Pancreas (tissue), 10 donors: ENCODE measurements around the gene BCL2. TPM values are rescaled to one million over a fixed set of nuclear protein-coding genes. Genes with fewer than 3 reads are reported as not detected.

Source experiments
- ATAC-seq, 4 donors: fragments of 200-7000 bp; cut with Tn5 transposase; one replicate each; pipeline versions ENCODE4 v1.8.0 to v1.9.1; 2020; ENCODE audit warnings: mild to moderate bottlenecking in 4 of 4, moderate library complexity in 4 of 4
- DNase-seq, 6 donors: peaks; one replicate each; pipeline ENCODE4 v3.0.0-alpha.2; 2020
- FAIRE-seq: peaks from 2 replicates; lab custom pipeline; 2012; peaks lifted over from hg19 to GRCh38; lab: Jason Lieb, UNC
- H3K27ac ChIP-seq, 4 donors: fragments of 200-600 bp; sonication (generic); 1 replicate in 3 of 4; 2 replicates in 1 of 4; pipeline versions ENCODE4 v1.5.0 to v1.8.0; 2020
- H3K27me3 ChIP-seq, 4 donors: fragments of 200-600 bp; one replicate each; pipeline ENCODE4 v1.8.0; 2021
- H3K36me3 ChIP-seq, 3 donors: fragments of 200-600 bp; sonication (generic) in 1 of 3; one replicate each; pipeline versions ENCODE4 v1.5.0 to v1.8.0; 2020 to 2021
- H3K4me1 ChIP-seq, 3 donors: fragments of 200-600 bp; one replicate each; pipeline ENCODE4 v1.8.0; 2021
- H3K4me3 ChIP-seq, 4 donors: fragments of 200-600 bp; sonication (generic) in 2 of 4; one replicate each; pipeline versions ENCODE4 v1.5.0 to v1.8.0; 2020 to 2021
- H3K9me3 ChIP-seq, 4 donors: fragments of 200-600 bp; one replicate each; pipeline ENCODE4 v1.8.0; 2021
- WGBS, 2 donors: extraction: QIAGEN DNeasy Blood & Tissue Kit; methylation state at CpG; one replicate each; pipeline ENCODE4 v1.1.7; 2013; 5-methylcytosine and 5-hydroxymethylcytosine counted together
- intact Hi-C, 3 donors: fragments of 100-400 bp; cut with DNase I; formaldehyde crosslinking; loops; one replicate each; pipeline versions ENCODE4 v1.11.1 to v1.14.2; 2022
- polyA plus RNA-seq, 2 donors: library from polyadenylated mRNA; stranded (reverse); fragments of 200-250 nt; gene quantifications; one replicate each; pipeline ENCODE4 v1.2.3, GENCODE V29; 2013
- total RNA-seq, 6 donors: library from RNA; stranded (reverse); fragmentation: NEBNext Ultra II Directional in 4 of 6; extraction: Animal tissue kit (Norgen Biotek cat#: 25700) in 4 of 6; gene quantifications; one replicate each; pipeline versions ENCODE4 v1.2.1 to v1.2.4, GENCODE V29; 2021 to 2023
- TF ChIP-seq, protein P1 (sequence below), 4 donors: fragments of 200-600 bp; sonication (generic) in 3 of 4; IDR thresholded peaks; one replicate each; pipeline versions ENCODE4 v1.5.0 to v1.8.0; 2021; ENCODE audit warnings: antibody characterized with exemption in 4 of 4
- donor health status: healthy with polysubstance abuse.
- donor health status: DM: no; HTN: no; CAD: no; lungs with moderate emphysema.
- donor health status: DM: no; HTN: no; CAD: no.
- donor health status: control.
- donor health status: control.
- donor health status: Bipolar disorder and iron deficiency.
- donor health status: DM: yes; HTN: yes; CAD: no.
- donor health status: DM: no; HTN: no; CAD: no.
- donor health status: DM: no; HTN: no; CAD: no.
- donor health status: DM: yes; HTN: yes; CAD: no.

Gene BCL2
- total and polyA plus RNA-seq, 8 donors = 1.9 to 9.0 (median 4.2) TPM

DNA sequence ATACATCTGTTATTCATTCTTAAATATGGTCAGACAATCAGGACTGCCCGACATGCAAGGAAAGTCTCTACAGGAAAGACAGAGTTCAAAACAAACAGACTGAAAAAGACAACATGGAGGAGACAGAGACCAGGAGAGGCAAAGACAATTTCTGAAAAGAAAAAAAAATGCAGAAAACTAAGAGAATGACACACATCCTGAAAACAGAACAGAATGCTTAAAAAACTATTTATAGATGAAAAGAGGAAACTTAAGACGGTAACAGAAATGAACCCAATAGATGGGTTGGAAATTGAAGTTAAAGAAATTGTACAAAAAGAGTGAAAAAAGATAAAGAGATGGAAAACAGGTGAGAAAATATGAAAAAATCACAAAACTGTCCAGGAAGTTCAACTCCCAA lies 95.7 kb downstream of the BCL2 start:
- Histone ChIP-seq H3K27me3 (no peaks in the 10 kb centered on the region), H3K27ac (no peak overlapping the region), H3K4me3 (no peak overlapping the region), H3K4me1 (no peaks in the 10 kb centered on the region), H3K9me3 (no peaks in the 10 kb centered on the region), H3K36me3 (no peaks in the 10 kb centered on the region)
- 82 to 90% methylated on average over 2 of the region's 2 CpGs for WGBS, 2 donors
- intact Hi-C loops = no loop called here
- FAIRE-seq = no peak
- DNase-seq = no peak
- TF ChIP-seq, protein P1, sequence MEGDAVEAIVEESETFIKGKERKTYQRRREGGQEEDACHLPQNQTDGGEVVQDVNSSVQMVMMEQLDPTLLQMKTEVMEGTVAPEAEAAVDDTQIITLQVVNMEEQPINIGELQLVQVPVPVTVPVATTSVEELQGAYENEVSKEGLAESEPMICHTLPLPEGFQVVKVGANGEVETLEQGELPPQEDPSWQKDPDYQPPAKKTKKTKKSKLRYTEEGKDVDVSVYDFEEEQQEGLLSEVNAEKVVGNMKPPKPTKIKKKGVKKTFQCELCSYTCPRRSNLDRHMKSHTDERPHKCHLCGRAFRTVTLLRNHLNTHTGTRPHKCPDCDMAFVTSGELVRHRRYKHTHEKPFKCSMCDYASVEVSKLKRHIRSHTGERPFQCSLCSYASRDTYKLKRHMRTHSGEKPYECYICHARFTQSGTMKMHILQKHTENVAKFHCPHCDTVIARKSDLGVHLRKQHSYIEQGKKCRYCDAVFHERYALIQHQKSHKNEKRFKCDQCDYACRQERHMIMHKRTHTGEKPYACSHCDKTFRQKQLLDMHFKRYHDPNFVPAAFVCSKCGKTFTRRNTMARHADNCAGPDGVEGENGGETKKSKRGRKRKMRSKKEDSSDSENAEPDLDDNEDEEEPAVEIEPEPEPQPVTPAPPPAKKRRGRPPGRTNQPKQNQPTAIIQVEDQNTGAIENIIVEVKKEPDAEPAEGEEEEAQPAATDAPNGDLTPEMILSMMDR (IDR thresholded peaks at IDR 0.05) = no peak
- no peak for ATAC-seq

DNA sequence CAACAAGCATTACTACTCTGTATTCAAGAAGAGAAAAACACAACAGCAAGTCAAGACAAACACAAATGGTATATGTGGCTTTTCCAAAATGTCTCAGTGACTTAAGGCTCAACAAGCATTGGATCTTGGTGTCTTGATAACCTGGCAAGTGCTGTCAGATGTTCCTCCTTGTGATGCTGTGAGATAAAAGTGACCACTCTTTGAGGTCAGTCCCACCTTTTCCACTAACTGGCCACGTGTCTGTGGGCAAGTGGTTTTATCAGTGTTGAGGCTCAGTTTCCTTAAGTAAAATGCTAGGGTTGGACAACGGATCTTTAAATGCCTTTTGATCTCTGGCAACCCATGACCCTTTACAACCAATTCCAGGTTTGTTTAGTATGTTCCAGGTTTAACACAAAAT lies 98.7 kb downstream of the BCL2 start:
- H3K9me3 ChIP-seq = no peaks in the 10 kb centered on the region
- no peaks in the 10 kb centered on the region for H3K36me3 ChIP-seq
- FAIRE-seq (no peak), ATAC-seq (no peak), DNase-seq (no peak)
- H3K27ac ChIP-seq = no peak overlapping the region
- TF ChIP-seq, protein P1 (IDR thresholded peaks at IDR 0.05) = no peak
- H3K4me3 ChIP-seq = no peak overlapping the region
- H3K4me1 ChIP-seq = no peaks in the 10 kb centered on the region
- intact Hi-C loops = no loop called here
- 39 to 50% methylated on average over 2 of the region's 2 CpGs for WGBS, 2 donors
- no peaks in the 10 kb centered on the region for H3K27me3 ChIP-seq

DNA sequence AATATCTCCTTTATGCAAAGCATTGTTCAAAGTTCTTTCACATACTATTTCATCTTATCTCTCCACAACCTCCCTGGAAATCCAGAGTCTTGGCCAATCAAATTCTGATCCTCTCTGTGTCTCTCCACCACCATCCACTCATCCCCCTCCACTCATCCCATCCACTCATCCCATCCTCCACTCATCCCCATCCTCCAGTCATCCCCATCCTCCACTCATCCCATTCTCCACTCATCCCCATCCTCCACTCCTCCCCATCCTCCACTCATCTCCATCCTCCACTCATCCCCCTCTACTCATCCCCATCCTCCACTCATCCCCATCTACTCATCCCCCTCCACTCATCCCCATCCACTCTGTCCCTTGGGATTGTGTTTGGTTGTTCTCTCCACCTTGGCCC lies 101.1 kb downstream of the BCL2 start:
- no peaks in the 10 kb centered on the region for H3K27me3 ChIP-seq
- ATAC-seq = peak in 1 of 4 donors; percentile 38
- intact Hi-C loops = no loop called here
- H3K4me3 ChIP-seq = no peak overlapping the region
- no peaks in the 10 kb centered on the region for H3K4me1 ChIP-seq
- no peak for DNase-seq
- H3K36me3 ChIP-seq = no peaks in the 10 kb centered on the region
- TF ChIP-seq, protein P1 (IDR thresholded peaks at IDR 0.05) = no peak
- H3K9me3 ChIP-seq = no peaks in the 10 kb centered on the region
- no peak for FAIRE-seq
- H3K27ac ChIP-seq = no peak overlapping the region

DNA sequence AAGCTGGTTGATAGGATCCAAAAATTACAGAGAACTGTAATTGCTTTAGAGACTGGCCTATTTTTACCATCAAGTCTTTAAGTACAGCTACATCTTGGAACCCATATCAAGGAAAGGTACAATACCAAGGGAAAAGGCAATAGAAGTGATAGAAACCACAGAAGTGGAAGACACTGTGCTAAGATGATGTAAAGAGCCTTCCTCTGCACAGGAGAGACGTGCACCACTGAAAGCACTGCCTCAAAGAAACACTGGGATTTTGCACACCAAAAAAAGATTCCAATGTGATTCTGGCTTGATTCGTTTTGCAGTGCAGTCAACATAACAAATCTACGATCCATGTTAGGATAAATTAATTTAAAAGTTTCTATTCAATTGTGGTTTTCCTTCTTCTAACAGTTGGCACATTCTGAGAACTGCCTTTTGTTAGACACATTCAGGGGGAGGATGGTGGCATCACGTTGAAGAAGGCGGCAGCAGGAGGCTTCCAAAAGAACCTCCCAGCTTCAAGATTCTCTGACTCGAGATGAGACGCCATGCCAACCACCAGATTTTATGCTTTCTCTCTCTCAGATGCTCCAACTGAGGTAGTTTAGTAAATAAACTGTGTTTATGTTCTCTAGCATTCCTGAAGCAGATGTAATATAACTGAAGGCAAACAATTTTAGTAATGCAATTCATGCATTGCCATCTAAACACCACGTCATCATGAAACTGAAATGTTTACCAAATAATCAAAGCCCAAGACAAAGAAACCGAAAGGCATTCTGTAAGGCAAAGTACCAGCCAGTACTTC lies 102.9 kb downstream of the BCL2 start:
- 73 to 76% methylated on average over 9 of the region's 9 CpGs for WGBS, 2 donors
- no peaks in the 10 kb centered on the region for H3K9me3 ChIP-seq
- TF ChIP-seq, protein P1 (IDR thresholded peaks at IDR 0.05) = no peak
- intact Hi-C loops = no loop called here
- H3K4me3 ChIP-seq = no peak overlapping the region
- no peak overlapping the region for H3K27ac ChIP-seq
- FAIRE-seq (no peak), DNase-seq (no peak), ATAC-seq (no peak)
- H3K4me1 ChIP-seq = no peaks in the 10 kb centered on the region
- H3K36me3 ChIP-seq = no peaks in the 10 kb centered on the region
- H3K27me3 ChIP-seq = no peaks in the 10 kb centered on the region

DNA sequence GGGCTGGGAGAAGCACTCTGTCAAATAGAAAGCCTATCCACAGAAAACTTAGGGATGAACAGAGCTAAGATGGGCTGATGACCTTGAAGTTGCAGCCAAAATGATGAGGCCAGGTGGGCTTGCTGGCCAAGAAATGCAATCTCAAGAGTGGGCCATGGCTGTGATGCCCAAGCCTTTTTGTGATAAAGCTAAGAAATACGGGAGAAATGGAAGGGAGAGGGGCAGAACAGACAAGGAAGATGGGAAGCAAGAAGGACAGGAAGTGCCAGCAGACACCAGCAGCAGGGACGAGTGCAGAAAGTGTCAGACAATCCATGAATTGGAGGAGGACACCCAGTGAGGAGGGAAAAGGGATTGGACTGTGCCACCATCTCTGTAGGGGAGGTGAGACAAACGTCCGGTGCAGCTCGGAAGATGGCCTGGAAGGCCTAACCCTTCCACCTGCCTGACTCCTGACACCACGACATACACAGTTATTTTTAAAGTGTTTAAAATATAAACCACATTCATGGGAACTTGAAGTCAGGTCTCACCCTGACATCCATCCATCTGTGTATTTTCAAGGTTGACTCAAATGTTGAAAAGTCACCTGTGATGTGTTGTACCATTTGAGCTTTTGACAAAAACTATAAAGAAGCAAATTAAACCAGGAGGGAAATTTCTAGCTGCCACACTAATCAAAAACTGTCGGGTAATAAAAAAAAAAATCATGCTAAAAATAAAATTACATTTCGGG lies 105.5 kb downstream of the BCL2 start:
- ATAC-seq (no peak), FAIRE-seq (no peak), DNase-seq (no peak)
- H3K36me3 ChIP-seq = no peaks in the 10 kb centered on the region
- TF ChIP-seq, protein P1 (IDR thresholded peaks at IDR 0.05) = no peak
- H3K27me3 ChIP-seq = no peaks in the 10 kb centered on the region
- no peaks in the 10 kb centered on the region for H3K4me1 ChIP-seq
- H3K9me3 ChIP-seq = no peaks in the 10 kb centered on the region
- intact Hi-C loops = no loop called here
- 84 to 87% methylated on average over 8 of the region's 8 CpGs for WGBS, 2 donors
- H3K27ac ChIP-seq = no peak overlapping the region
- no peak overlapping the region for H3K4me3 ChIP-seq
